OCI-M2 (cell line): ENCODE data around the gene KLF6.

Source experiments
- DNase-seq: peaks from one replicate; lab custom pipeline; 2025; ENCODE audit not compliant: unreplicated experiment; lab: John Stamatoyannopoulos, UW

Gene KLF6

DNA sequence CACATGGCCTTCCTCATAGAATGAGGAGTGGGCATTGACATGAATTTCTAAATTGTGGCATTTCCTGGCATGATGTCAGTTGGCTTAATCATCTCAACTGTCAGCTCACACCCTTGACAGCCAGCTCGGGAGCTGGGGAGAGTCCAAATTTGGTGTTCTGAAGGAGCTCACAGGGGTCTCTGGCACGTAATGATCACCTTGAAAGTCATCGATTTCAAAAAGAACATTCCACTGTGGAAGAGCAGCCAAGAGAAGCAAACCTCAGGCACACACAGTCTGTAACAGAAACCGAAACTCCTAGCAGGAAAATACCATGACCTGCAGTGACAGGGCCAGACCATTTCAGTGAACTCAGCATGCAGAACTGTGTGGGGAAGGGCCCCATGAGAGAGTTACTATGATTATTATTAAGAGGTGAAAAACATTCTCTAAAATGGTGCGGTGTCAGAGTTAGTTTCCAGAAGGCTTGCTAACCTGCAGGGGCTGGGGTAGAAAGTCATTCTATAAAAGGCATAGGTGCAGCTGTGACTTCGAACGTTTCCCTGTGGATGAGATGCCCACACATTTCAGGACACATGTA, 26.4 kb upstream of the KLF6 start:
- DNase-seq = no peak

DNA sequence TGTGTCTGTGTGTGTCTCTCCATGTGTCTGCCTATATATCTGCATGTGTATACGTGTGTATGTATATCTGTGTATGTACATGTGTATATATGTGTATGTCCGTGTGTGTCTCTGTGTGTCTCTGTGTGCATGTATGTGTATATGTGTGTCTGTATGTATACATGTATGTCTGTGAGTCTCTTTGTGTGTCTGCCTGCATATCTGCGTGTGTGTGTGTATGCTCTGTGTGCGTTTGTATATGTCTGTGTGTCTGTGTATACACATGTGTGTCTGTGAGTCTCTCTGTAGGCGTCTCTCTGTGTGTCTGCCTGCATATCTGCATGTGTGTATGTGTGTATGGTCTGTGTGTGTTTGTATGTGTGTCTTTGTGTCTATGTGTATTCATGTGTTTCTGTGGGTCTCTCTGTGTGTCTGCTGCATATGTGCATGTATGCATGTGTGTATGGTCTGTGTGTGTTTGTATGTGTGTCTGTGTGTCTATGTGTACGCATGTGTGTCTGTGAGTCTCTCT, 23.7 kb upstream of the KLF6 start:
- no peak for DNase-seq

DNA sequence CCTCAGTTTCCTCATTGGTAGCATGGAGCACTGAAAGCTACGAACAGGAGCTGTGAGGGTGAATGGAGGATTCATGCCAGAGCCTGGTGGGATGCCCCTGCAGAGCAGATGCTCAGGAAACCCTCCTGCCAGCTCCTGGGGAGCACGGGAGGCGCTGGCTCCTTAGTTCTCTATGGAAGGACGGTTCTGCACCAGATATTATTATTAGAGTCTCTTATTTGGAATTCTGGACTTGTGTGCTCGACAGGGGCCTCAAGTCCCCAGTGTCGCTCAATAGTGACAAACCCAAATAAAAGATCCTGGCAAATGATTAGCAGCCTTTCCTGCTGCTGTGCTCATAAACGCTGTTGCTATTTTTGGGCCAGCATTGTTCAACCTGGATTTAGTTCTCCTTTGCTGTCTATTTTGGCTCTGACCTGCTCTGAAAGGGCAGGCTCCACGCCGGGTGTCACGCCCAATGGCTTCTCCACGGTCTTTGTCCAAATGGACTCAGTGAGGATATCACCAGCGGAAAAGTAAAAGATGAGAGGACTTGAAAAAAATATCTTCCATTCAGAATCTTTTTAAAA, 23.0 kb upstream of the KLF6 start:
- no peak for DNase-seq

DNA sequence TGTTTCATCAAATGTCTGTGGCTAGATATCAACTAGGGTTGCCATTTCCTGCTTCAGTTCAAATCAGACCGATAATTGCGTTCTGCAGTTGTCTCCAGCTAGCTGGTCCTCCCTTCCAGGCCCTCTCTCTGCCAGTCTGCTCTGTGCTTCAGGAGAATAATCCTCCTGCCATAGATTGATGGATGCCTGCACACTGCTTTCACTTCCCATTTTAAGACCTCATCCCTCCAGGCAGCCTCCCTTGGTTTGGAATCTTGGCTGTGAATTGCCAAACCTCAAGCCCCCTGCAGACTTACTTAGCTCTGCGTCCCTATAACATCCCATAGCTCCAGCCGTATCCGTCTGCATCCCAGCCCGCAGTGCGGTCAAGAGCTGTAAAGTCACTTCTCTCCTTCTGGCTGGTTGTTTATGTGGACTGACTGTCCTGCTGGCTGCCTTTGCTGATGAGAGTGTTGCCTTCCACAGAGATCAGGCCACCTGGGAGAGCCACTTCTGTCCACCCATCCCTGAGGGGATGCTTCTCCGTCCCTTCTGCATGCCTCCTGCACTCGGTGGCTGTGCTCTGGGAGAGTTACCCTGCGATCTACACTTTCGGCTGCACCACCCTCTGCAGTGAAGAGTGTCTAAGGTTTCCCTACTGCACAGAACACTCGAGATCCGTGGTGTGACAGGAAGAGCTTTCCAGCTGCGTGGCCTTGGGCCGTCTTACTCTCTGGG, 22.4 kb upstream of the KLF6 start:
- DNase-seq = no peak

DNA sequence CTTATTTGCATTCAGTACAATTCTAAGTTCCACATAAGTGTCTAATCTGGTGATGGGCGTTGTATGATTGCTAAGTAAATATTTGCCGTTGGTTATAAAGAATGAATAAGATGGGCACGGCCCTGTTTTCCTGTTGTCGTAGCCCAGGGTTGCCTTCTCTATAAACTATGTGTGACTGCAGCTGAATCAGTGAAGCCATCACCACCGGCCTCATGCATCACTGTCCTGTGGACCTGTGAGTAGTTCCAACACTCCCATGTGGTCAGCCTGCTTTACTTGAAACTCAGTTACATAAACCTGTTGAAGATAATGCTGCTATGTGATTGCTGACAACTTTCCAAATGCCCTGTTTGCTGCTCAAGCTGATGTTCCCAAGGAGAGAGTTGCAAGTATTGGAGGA, 21.6 kb upstream of the KLF6 start:
- no peak for DNase-seq

DNA sequence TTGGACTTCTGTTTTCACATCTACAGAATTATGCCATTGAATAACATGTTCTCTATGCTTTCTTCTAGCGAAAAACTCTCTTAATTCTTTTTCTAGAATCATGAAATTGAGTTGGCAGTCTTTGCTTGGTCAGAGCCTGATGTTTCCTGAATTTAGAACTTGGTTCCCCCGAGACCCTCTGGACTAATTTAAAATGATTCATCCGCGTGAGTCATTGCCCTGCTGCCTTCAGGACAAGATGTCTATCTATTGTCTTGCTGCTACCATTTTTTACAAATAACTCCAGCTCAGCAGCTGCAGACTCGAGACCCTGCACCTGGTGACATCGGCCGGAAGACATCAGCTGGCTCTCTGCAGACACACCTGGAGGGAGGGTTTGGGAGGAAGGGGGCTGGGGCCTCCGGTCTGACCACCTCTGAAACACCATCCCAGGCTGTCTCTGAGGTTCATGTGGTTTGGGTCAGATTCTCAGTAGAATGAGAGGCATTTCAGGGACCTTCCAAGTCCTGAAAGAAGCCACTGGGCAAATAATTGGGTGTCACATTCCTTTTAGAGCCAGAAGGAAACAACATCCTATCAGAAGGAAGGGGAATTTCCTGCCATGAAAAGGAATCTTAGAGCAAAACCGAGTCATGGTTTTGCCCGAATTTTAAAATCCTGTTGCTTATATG, 20.9 kb upstream of the KLF6 start:
- DNase-seq = no peak

DNA sequence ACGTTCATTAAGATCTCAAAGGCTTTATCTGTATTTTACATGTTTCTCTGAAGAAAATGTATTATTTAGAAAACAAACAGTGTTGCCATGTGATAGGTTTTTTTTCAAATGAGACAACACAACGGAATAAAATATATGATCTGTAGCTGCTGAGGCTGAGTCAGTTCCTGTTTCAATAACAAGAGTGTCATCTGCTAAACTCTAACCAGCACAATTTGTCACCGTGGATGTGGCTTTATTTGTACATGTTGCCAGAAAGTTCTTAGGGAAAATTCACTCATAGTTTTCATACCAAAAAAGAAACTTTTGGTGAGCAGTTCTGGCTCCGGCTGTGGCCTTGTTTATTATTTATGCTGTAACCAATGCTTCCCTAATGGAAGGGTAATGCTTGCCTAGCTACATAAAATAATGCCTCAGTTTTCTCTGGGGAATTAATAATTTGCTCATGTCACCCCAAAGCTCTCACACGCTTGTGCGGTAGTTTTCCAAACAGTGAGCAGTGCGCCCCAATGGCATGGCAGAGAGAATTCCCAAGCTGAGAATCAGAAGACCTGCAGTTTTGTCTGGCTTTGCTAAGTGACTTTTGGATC, 20.3 kb upstream of the KLF6 start:
- DNase-seq = no peak

DNA sequence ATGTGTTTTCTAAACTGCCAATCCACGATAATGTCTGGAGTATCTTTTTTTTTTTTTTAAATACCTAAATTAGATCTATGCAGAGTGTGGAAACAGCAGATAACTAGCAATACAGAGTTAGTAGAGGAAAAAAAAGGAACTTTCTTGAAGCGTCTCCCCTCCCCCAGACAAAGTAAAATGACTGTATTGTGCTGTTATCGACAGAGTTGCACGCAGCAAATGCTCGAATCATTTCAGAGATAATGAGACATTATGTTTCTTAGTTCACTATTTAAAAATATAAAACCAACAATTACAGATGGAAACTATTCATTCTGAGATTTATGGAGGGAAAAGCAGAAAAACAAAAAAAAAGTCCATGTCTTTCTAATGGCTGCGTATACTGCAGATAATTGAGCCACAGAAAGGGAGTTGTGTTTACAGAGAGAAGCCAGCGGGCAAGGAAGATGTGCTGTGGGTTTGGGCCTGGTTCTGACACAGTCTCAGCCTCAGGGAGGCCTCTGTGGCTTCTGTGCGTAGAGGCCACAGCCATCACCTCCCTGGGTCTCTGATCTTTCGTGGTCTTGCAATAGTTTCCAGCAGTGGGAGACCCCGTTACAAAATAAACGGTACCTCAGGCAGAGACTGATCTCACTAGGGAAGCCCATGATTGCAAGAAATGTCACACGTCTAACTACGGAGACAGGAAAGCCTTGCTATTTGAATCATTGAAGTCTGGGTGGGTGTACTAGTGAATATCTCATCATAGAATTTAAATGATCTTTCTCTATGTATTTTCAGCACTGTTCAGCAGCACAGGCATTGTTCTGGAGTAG, 19.1 kb upstream of the KLF6 start:
- peak; percentile 31 for DNase-seq

DNA sequence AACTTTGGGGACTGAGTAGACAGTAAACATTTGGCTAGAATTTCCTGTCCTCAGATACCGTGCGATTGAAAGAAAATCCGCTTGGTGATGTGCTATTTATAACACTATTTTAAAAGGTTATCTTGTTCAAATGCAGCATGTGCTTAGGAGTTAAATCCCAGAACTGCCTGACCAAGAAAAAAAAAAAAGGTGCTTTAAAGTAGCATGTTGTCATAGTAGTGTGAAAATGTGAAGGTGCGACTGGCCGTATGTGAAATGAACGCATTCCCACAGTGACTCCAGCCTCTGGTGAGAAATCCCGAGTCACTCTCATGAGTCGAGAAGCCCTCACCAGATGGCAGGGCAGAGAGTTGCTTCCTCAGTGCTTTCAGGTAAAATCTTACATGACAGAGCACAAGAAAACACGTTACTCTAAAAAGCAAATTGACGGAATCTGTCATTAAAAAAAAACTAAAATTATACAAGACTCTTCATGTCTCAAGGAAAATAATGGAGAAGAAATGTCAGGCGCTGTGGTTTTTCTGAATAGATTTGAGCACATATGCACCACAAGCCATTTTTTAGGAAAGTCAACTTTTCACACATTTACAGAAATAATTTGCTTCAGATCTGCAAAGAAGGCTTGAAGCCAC, 18.4 kb upstream of the KLF6 start:
- no peak for DNase-seq

DNA sequence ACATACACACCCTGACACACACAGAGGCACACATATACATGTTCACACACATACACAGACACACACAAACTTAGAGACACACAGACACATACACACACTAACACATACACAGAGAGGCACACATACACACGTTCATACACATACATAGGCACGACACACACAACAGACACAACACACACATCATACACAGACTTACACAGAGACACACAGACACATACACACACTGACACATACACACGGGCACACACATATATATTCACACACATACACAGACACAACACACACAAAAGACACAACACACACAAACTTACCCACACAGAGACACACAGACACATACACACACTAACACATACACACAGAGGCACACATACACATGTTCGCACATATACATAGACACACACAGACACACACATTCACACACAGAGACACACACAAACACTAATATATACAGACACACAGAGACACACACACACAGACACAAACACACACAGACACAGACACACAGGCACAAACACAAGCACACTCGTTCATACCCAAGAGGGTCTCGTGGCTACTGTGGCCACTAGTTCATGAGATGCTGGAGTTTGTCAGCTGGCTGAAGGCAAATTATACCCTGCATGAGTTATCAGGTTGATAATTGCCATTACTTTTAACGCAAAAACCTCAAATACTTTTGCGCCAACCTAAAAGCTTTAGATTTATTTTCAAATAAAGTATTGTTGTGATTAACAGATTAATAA, 17.7 kb upstream of the KLF6 start:
- no peak for DNase-seq

DNA sequence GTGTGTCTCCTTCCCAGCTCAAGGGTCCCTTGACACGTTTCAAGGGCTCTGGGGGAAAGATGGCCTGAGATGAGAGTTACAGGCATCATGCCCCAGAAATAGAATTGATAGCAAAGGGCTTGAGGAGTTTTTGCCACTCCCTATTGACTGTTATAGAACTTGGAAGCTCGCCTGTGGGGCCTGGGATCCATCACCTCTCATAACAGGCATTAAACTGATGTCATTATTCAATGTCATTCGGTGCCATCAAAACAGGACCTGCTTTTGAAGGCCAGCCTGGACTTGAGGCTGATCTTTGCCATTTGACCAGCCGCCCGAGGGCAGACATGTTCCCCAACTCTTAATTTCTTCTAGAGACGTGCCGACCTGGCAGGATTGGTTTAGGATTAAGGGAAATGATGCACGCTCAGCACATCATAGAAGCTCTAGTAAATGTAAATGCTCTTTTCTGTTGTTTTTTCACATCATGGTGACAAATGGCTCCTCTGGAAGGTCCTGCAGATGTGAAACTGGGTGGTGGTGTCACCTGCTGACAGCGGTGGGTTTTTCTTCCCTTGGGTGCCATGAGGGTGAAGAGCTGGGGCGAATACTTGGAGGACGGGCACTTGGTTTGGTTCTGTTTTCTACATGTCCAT, 16.7 kb upstream of the KLF6 start:
- no peak for DNase-seq

DNA sequence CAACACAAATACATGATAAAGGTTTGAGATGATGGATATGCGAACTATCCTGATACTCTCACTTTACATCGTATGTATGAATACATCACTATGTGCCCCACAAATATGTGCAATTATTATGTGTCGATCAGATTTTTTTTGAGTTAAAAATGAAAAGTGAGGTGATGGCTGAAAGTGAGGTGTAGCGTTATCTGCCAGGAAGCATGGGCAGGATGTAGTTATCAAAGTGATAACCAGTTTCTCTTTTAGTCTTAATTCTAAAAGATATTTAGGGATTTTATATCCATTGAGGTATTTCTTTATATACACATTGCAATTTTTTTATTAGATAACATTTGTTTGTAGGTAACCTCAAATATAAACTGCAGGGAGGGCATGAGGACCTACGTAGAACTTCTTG, 15.6 kb upstream of the KLF6 start:
- no peak for DNase-seq

DNA sequence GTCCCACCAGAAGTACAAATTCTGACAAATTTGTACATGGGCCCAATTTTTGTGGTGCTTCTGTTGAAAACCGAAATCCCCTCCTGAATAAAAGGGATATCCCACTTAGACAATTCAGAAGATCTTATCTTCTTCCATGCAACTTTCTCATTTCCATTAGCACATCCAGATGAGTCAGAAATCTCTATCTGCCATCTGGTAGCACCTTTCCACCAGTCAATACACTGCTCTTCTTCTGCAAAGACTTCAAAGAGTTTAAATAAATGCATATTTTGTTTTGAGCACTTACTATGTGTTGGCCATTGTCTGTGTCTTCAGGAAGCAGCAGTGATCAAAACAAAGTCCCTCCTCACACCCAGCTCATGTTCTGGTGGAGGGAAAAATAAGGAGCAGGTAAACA, 12.7 kb upstream of the KLF6 start:
- no peak for DNase-seq

DNA sequence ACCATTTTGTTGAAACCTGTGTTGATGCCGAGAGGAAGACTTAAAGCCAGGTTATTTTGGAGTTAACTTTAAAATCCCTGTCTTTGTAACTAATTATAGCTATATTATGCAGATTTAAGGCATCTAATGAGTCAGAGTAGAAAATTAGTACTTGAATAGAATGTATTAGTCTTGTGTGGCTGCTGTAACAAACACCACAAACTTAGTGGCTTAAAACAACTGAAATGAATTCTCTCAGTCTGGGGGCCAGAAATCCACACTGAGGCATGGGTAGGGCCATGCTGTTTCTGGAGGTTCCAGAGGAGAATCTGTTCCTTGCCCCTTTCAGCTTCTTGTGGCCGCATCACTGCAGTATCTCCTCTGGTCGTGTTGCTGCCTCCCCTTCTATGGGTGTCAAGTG, 8.5 kb upstream of the KLF6 start:
- DNase-seq = no peak

DNA sequence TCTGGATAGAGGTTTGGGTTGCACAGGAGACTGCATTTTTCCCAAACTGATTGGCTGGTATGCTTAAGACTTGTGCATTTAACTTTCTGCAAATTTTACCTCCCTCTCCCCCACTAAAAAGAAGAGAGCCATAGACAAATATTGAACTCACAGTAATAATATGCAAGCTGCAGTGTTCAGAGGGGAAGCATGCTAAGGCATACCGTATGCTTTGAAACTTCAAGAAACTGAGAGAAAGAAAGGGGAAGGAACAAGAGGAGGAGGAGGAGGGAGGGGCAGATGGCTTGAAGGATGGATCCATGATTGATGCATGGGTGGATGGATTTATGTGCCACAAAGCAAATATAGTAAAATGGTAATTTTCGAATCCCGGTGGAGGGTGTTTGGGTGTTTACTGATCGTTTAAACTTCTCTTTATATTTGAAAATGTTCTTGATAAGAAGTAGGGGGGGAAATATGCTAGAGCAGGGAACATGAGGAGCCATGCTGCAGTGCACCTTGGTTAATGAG, 7.8 kb upstream of the KLF6 start:
- no peak for DNase-seq

DNA sequence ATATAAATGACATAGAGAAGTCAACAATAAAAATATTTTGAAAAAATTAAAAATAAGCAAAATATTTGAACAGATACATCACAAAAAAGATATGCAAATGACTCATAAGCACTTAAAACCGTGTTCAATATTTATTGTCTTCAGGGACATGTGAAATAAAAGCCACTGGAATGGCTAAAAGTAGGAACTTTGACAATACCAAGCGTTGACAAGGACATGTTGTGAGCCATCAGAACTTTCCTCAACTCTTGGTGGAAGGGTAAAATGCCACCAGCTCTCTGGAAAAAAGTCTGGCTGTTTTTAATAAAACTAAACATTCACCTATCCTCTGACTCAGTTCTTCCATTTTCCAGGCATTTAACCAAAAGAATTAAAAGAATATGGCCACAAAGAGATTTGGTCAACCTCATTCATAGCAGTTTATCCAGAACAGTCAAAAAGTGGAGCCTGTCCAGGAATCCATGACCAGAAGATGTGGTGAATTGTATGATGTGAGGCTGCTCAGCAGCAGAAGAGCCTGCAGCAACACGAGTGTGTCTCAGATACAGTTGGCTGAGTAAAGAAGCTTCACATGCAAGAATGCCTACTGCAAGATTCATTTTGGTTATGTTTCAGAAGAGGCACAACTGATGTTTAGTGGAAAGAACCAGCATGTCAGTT, 7.1 kb upstream of the KLF6 start:
- DNase-seq = no peak

DNA sequence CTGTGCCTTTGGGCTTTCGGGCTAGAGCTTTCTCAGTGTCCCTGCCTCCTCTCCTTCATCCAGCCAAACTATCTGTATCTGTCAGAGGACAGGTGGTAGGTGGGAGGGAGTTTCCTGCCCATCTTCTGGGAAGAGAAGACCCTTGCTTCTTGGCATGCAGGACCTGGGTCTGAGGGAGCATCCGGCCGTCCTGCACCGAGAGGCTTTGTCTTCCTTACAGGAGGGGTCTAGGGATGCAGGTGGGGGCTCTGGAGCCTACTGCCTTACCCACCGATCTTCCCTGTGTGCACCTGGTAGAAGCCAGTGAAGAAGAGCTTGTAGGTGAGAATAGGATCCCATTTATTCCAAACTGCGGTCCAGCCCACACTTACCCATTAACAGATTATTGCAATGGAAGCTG, 5.8 kb upstream of the KLF6 start:
- no peak for DNase-seq

DNA sequence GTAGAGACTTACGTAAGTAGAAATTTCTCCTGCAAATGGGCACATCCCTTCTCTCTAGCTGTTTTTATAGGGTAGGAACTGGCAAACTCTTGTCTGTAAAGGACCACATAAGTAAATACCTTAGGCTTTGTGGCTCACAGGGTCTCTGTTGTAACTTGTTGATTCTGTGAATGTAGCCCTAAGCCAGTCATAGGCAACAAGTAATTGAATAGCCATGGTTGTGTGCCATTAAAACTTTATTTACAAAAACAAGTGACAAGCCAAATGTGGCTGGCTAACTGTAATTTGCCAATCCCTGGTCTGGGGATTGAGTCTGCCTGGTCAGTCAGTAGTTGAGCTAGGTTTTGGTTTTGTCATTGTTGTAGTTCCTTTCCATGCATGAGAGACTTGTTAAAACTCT, 5.3 kb upstream of the KLF6 start:
- DNase-seq = no peak

DNA sequence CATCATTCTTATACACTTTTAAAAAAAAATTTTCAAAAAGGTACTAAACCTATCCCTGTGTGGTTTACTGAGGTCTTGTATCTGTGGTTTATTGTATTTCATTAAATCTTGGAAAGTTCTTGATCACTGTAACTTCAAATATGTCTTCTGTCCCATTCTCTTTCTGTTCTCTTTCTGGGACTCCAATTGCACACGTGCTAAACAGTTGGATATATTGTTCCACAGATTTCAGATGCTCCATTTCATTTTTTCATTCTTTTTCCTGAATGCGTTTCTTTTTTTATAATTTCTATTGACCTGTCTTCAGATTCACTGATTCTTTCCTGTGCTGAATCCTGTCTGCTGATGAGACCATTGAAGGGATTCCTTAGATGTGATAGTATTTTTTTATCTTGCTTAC, 4.6 kb upstream of the KLF6 start:
- no peak for DNase-seq
